ENCODE results near the gene NSD1. TPM values are rescaled to one million over a fixed set of nuclear protein-coding genes. Genes with fewer than 3 reads are reported as not detected.

The NSD1 gene
- total RNA-seq, 2 donors from 2014 or later: 29.8 to 32.0 TPM

DNA sequence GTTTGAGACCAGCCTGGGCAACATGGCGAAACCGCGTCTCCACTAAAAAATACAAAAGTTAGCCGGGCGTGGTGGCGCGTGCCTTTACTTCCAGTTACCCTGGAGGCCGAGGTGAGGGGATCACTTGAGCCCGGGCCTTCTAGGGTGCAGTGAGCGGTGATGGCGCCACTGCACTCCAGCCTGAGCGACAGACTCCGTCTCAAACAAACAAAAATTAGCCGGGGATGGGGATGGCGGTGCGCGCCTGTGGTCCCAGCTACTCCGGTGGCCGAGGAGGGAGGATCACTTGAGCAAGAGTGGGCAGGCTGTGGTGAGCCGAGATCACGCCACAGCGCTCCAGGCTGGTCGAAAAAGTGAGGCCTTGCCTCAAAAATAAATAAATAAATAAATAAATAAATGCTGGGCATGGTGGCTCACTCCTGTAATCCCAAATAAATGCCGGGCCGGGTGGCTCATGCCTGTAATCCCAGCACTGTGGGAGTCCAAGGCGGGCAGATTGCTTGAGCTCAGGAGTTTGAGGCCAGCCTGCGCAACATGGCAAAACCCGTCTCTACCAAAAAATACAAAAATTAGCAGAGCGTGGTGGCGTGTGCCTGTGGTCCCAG lies 16.0 kb upstream of the NSD1 start:
- 96% methylated on average over 30 of the region's 30 CpGs for WGBS, 2 donors
- DNase-seq (no peak), ATAC-seq (no peak)
- intact Hi-C loops (cut with DNase I): no loop called here
- Histone ChIP-seq H3K27me3 (no peaks in the 10 kb centered on the region), H3K27ac (peak overlapping the region in 1 of 4 donors; percentile 45), H3K4me1 (peaks cover 13% of the 10 kb centered on the region), H3K36me3 (replicated peaks in 1 of 2; ENCODE audit: insufficient read depth in 1 of 2, low read depth in 2 of 2) (no peaks in the 10 kb centered on the region), H3K9me3 (no peaks in the 10 kb centered on the region), H3K4me3 (no peak overlapping the region)
- TF ChIP-seq CTCF (IDR thresholded peaks at IDR 0.05) (no peak), POLR2A (IDR thresholded peaks at IDR 0.05) (no peak)

DNA sequence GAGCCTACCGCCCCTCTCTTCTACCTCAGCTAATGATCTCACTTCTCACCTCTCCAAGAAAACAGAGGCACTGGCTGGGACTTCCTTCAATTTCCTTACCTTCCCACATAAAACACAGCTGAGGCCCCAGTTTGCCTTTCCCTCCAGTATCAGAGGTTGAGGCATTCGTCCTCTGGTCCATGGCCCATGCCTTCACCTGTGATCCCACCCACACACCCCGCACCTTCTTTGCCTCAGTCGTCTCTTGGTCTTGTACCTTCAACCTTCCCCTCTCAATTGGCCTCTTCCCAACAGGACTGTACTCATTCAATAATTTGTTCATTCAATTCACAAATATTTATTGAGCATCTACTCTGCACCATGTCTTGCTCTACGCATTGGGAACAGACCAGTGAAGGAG lies 11.0 kb upstream of the NSD1 start:
- no peak for TF ChIP-seq CTCF (IDR thresholded peaks at IDR 0.05)
- no peak for TF ChIP-seq POLR2A (IDR thresholded peaks at IDR 0.05)
- Histone ChIP-seq H3K4me3 (no peak overlapping the region), H3K4me1 (no peaks in the 10 kb centered on the region), H3K27me3 (no peaks in the 10 kb centered on the region), H3K27ac (no peak overlapping the region), H3K9me3 (no peaks in the 10 kb centered on the region), H3K36me3 (replicated peaks in 1 of 2; ENCODE audit: insufficient read depth in 1 of 2, low read depth in 2 of 2) (no peaks in the 10 kb centered on the region)
- intact Hi-C loops (cut with DNase I): no loop called here
- DNase-seq (no peak), ATAC-seq (no peak)
- WGBS, 2 donors: 91 to 92% methylated on average over 5 of the region's 5 CpGs

DNA sequence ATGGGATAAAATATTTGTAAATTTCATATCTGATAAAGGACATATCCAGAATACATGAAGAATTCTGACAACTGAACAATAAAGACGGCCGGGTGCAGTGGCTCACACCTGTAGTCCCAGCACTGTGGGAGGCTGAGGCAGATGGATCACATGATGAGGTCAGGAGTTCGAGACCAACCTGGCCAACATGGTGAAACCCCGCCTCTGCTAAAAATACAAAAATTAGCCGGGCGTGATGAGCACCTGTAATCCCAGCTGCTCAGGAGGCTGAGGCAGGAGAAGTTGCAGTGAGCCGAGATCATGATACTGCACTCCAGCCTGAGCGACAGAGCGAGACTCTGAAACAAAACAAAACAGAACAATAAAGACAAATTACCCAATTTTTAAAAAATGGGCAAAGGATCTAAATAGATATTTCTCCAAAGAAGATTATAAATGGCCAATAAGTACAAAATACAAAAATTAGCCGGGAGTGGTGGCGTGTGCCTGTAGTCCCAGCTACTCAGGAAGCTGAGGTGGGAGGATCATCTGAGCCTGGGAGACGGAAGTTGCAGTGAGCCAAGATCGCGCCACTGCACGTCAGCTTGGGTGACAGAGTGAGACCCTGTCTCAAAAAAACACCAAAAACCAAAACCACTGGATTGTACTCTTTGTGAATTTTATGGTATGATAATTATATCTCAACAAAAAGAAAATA lies 9.6 kb upstream of the NSD1 start:
- H3K36me3 ChIP-seq (replicated peaks in 1 of 2; ENCODE audit: insufficient read depth in 1 of 2, low read depth in 2 of 2): no peaks in the 10 kb centered on the region
- intact Hi-C loops (cut with DNase I): no loop called here
- H3K27ac ChIP-seq: no peak overlapping the region
- H3K4me1 ChIP-seq: no peaks in the 10 kb centered on the region
- no peaks in the 10 kb centered on the region for H3K27me3 ChIP-seq
- no peak overlapping the region for H3K4me3 ChIP-seq
- DNase-seq (no peak), ATAC-seq (no peak)
- no peaks in the 10 kb centered on the region for H3K9me3 ChIP-seq
- TF ChIP-seq POLR2A (IDR thresholded peaks at IDR 0.05) (no peak), CTCF (IDR thresholded peaks at IDR 0.05) (no peak)
- WGBS, 2 donors: 82 to 85% methylated on average over 15 of the region's 15 CpGs

DNA sequence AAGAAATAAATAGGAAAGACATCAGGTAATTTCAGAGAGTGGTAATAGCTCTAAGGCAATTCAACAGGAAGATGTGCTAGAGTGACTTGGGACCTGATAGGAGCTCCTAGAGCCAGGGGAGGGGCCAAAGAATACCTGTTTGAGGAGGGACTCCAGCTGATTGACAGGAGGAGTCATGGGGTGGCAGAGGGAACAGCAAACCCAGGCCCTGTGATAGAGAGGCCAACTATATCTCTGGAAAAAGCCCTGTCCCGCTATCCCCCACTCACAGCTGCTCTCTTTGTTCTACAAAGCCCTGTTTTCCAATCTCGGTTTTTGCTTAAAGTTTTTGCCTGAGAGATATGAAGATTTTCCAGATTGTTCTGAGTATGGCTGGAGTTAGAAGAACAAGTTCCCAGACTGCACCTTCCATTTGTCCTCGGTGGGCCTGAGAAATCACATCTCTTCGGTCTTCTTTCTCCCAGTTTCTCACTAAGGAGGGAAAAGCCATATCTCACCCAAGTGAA lies 9.0 kb upstream of the NSD1 start:
- Histone ChIP-seq H3K36me3 (replicated peaks in 1 of 2; ENCODE audit: insufficient read depth in 1 of 2, low read depth in 2 of 2) (no peaks in the 10 kb centered on the region), H3K9me3 (no peaks in the 10 kb centered on the region), H3K4me1 (no peaks in the 10 kb centered on the region), H3K4me3 (no peak overlapping the region), H3K27ac (no peak overlapping the region), H3K27me3 (no peaks in the 10 kb centered on the region)
- WGBS, 2 donors: 80 to 83% methylated on average over 4 of the region's 4 CpGs
- no peak for DNase-seq
- TF ChIP-seq CTCF (IDR thresholded peaks at IDR 0.05) (no peak), POLR2A (IDR thresholded peaks at IDR 0.05) (no peak)
- intact Hi-C loops (cut with DNase I): no loop called here
- no peak for ATAC-seq
